ENCODE measurements around the gene MYO1H. TPM values are rescaled to one million over a fixed set of nuclear protein-coding genes. Genes with fewer than 3 reads are reported as not detected.
A peak's percentile ranks its signal among the peaks of the same experiment; 100 is the strongest.

The MYO1H gene
- total and polyA plus RNA-seq, 2 experiments from 2014 or later: not detected

- H3K27ac ChIP-seq (ENCODE audit: low read depth): peak overlapping the region; percentile 96
- H2AFZ ChIP-seq: no peak overlapping the region
- no peak for TF ChIP-seq JUNB (IDR thresholded peaks at IDR 0.05; ENCODE audit: unreplicated experiment)
- peak; percentile 41 for TF ChIP-seq CREB1 (CRISPR knock-in tag; IDR thresholded peaks at IDR 0.05; ENCODE audit: low read depth)
- TF ChIP-seq ZNF114 (CRISPR knock-in tag; IDR thresholded peaks at IDR 0.05): no peak
- TF ChIP-seq, protein P1, sequence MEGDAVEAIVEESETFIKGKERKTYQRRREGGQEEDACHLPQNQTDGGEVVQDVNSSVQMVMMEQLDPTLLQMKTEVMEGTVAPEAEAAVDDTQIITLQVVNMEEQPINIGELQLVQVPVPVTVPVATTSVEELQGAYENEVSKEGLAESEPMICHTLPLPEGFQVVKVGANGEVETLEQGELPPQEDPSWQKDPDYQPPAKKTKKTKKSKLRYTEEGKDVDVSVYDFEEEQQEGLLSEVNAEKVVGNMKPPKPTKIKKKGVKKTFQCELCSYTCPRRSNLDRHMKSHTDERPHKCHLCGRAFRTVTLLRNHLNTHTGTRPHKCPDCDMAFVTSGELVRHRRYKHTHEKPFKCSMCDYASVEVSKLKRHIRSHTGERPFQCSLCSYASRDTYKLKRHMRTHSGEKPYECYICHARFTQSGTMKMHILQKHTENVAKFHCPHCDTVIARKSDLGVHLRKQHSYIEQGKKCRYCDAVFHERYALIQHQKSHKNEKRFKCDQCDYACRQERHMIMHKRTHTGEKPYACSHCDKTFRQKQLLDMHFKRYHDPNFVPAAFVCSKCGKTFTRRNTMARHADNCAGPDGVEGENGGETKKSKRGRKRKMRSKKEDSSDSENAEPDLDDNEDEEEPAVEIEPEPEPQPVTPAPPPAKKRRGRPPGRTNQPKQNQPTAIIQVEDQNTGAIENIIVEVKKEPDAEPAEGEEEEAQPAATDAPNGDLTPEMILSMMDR (conservative IDR thresholded peaks at IDR 0.05; ENCODE audit: low read depth in 2 of 2): no peak
- no peak for TF ChIP-seq ETS1 (IDR thresholded peaks at IDR 0.05)
- TF ChIP-seq EZH2 (IDR thresholded peaks at IDR 0.05; ENCODE audit: low read depth, unreplicated experiment): no peak
- TF ChIP-seq NANOG (IDR thresholded peaks at IDR 0.05; ENCODE audit: borderline replicate concordance): peak; percentile 56; the same call in 1 of the 2 replicates
- TF ChIP-seq EZH2phosphoT487 (IDR thresholded peaks at IDR 0.05; ENCODE audit: unreplicated experiment): no peak
- no peak for TF ChIP-seq REST (IDR thresholded peaks at IDR 0.05; ENCODE audit: unreplicated experiment)
- TF ChIP-seq, protein P2, sequence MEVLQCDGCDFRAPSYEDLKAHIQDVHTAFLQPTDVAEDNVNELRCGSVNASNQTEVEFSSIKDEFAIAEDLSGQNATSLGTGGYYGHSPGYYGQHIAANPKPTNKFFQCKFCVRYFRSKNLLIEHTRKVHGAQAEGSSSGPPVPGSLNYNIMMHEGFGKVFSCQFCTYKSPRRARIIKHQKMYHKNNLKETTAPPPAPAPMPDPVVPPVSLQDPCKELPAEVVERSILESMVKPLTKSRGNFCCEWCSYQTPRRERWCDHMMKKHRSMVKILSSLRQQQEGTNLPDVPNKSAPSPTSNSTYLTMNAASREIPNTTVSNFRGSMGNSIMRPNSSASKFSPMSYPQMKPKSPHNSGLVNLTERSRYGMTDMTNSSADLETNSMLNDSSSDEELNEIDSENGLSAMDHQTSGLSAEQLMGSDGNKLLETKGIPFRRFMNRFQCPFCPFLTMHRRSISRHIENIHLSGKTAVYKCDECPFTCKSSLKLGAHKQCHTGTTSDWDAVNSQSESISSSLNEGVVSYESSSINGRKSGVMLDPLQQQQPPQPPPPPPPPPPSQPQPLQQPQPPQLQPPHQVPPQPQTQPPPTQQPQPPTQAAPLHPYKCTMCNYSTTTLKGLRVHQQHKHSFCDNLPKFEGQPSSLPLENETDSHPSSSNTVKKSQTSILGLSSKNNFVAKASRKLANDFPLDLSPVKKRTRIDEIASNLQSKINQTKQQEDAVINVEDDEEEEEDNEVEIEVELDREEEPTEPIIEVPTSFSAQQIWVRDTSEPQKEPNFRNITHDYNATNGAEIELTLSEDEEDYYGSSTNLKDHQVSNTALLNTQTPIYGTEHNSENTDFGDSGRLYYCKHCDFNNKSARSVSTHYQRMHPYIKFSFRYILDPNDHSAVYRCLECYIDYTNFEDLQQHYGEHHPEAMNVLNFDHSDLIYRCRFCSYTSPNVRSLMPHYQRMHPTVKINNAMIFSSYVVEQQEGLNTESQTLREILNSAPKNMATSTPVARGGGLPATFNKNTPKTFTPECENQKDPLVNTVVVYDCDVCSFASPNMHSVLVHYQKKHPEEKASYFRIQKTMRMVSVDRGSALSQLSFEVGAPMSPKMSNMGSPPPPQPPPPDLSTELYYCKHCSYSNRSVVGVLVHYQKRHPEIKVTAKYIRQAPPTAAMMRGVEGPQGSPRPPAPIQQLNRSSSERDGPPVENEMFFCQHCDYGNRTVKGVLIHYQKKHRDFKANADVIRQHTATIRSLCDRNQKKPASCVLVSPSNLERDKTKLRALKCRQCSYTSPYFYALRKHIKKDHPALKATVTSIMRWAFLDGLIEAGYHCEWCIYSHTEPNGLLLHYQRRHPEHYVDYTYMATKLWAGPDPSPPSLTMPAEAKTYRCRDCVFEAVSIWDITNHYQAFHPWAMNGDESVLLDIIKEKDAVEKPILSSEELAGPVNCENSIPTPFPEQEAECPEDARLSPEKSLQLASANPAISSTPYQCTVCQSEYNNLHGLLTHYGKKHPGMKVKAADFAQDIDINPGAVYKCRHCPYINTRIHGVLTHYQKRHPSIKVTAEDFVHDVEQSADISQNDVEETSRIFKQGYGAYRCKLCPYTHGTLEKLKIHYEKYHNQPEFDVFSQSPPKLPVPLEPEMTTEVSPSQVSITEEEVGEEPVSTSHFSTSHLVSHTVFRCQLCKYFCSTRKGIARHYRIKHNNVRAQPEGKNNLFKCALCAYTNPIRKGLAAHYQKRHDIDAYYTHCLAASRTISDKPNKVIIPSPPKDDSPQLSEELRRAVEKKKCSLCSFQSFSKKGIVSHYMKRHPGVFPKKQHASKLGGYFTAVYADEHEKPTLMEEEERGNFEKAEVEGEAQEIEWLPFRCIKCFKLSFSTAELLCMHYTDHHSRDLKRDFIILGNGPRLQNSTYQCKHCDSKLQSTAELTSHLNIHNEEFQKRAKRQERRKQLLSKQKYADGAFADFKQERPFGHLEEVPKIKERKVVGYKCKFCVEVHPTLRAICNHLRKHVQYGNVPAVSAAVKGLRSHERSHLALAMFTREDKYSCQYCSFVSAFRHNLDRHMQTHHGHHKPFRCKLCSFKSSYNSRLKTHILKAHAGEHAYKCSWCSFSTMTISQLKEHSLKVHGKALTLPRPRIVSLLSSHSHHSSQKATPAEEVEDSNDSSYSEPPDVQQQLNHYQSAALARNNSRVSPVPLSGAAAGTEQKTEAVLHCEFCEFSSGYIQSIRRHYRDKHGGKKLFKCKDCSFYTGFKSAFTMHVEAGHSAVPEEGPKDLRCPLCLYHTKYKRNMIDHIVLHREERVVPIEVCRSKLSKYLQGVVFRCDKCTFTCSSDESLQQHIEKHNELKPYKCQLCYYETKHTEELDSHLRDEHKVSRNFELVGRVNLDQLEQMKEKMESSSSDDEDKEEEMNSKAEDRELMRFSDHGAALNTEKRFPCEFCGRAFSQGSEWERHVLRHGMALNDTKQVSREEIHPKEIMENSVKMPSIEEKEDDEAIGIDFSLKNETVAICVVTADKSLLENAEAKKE (CRISPR knock-in tag; IDR thresholded peaks at IDR 0.05): peak; percentile 2; the same call in 1 of the 2 replicates
- TF ChIP-seq ZNF331 (CRISPR knock-in tag; IDR thresholded peaks at IDR 0.05; ENCODE audit: low read depth): no peak
- no peak for TF ChIP-seq STAT1 (IDR thresholded peaks at IDR 0.05; ENCODE audit: unreplicated experiment)
- peak; percentile 43; the same call in 1 of the 2 replicates for TF ChIP-seq POLR2AphosphoS5 (IDR thresholded peaks at IDR 0.05; ENCODE audit: low read depth)
- Mint-ChIP-seq H3K36me3 (ENCODE audit: low read depth) (peaks cover 49% of the 10 kb centered on the region), H3K4me3 (peak overlapping the region; percentile 53), H3K27ac (peak overlapping the region; percentile 94), H3K27me3 (ENCODE audit: insufficient read depth, low read depth, poor library complexity) (peaks cover 13% of the 10 kb centered on the region), H3K9me3 (no peaks in the 10 kb centered on the region), H3K4me1 (peaks cover 67% of the 10 kb centered on the region)
- H3K36me3 ChIP-seq (ENCODE audit: insufficient read depth): peaks cover 27% of the 10 kb centered on the region
- no peaks in the 10 kb centered on the region for H3K9me2 ChIP-seq (ENCODE audit: insufficient read depth)
- H3K4me1 ChIP-seq (ENCODE audit: insufficient read depth): peaks cover 64% of the 10 kb centered on the region
- H3K79me2 ChIP-seq (replicated peaks; ENCODE audit: insufficient read depth): peaks cover 68% of the 10 kb centered on the region
- no peaks in the 10 kb centered on the region for H3K27me3 ChIP-seq (ENCODE audit: insufficient read depth)
- H4K20me1 ChIP-seq (replicated peaks; ENCODE audit: insufficient read depth): no peaks in the 10 kb centered on the region; the same call in 1 of the 2 replicates
- peak overlapping the region; percentile 30 for H3K4me3 ChIP-seq
- peak; percentile 90 for DNase-seq (ENCODE audit: low spot score)
- peak overlapping the region; percentile 50 for H3K4me2 ChIP-seq
- H3F3A ChIP-seq (replicated peaks; ENCODE audit: low read depth): peaks cover 11% of the 10 kb centered on the region; the same call in 1 of the 2 replicates
- peak; percentile 71 for ATAC-seq
Observed at GRCh38 chr12:109458771-109459208, 111.1 kb downstream of the MYO1H start.

All from GM23338 (cell line).